ENCODE data around the gene RNF130. TPM values are rescaled to one million over a fixed set of nuclear protein-coding genes. Genes with fewer than 3 reads are reported as not detected.
A peak's percentile ranks its signal among the peaks of the same experiment; 100 is the strongest.

The RNF130 gene
- total and polyA plus RNA-seq, 4 donors, result 24.9 to 93.1 (median 51.4) TPM

Small RNAs within 50 kb of the gene (small RNA-seq; reads per million reads assigned to genes)
- 75.7 reads per million, percentile 97 among the genes with 10 or more reads in this experiment for gene MIR340

Other genes with a start within 250 kb of the RNF130 start
- 10 to 100 TPM in 1 of 2 donors, 1 to 10 TPM in 1; 5.4 to 12.0 TPM for gene MRNIP, start 212.9 kb downstream of the RNF130 start, total RNA-seq
- 1 to 10 TPM; 7.1 to 7.6 TPM for gene MRNIP, start 212.9 kb downstream of the RNF130 start, polyA plus RNA-seq
- gene TBC1D9B, start 163.9 kb downstream of the RNF130 start, total RNA-seq, result 10 to 100 TPM; 23.1 to 55.4 TPM
- gene TBC1D9B, start 163.9 kb downstream of the RNF130 start, polyA plus RNA-seq, result 10 to 100 TPM; 32.3 to 45.1 TPM
- gene RASGEF1C, start 137.5 kb upstream of the RNF130 start, total RNA-seq, result under 1 TPM in 1 of 2 donors, not detected in 1; 0.09 TPM
- gene RASGEF1C, start 137.5 kb upstream of the RNF130 start, polyA plus RNA-seq, result under 1 TPM in 1 of 2 donors, not detected in 1; 0.10 TPM
- gene MAPK9, start 220.3 kb upstream of the RNF130 start, total RNA-seq, result 10 to 100 TPM; 16.8 to 22.7 TPM
- gene MAPK9, start 220.3 kb upstream of the RNF130 start, polyA plus RNA-seq, result 1 to 10 TPM; 3.8 to 8.7 TPM